ENCODE measurements around the gene PDIA6.
"Not testable (repeated sequence)": the region's sequence is repeated elsewhere in the genome, so short reads cannot be mapped to it uniquely, and the experiment has no call there.

The PDIA6 gene

DNA sequence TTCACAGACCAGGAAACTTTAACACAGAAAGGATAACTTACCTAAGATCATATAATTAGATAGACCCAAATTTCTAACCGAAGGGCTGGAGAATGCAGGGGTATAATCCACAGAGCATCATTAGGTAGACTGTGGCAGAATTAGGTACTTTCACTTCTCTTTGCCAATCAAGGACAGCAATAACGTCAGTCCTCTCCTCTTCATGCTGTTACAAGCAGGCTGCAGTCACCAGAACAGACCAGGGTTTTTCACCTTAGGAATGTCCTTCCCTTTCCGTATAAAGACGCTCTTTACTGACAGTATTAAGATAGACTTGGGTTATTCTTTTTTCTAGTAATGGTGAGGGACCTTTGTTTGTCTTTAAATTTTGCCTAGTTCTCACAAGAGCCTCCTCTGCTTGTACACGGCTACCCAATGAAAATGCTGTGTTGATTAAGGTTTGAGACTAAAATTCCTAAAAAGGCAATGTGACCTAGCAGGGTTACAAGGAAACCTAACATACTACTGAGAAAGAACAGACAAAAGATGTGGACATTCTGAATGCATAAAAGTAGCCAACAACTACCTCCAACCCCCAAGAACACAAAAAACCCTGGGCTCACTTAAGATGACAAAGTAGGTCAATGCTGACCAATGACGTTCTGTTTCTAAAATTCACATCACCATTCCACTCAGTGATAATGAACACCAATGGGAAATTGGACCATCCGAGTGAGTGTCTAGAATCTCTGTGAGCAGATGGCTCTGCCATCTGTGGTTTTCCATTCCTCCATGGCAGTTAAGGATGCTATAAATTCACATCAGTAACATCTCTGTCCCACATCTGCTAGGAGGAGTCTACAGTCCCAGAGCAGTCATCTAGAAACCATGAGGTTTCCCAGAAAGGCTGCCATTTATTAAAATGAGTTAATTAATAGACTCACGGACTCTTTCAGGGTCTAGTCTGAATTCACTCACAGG, 2.1 kb downstream of the PDIA6 start:
- DNase-seq (ENCODE audit: low read depth, low spot score) = no peak

DNA sequence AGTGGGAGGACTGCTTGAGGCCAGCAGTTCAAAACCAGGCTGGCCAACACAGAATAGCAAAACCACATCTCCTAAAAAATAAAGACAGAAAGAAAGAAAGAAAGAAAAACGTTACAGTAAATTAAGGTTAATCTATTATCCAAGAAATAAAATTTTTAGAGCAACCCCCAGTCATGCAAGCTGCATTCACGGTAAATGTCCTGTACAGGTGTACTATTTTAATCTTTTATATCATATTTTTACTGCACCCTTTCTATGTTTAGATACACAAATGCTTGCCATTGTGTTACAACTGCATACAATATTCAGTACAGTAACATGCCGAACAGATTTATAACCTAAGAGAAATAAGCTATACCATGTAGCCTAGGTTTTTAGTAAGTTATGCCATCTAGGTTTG, 6.0 kb downstream of the PDIA6 start:
- no peak for DNase-seq (ENCODE audit: low read depth, low spot score)

DNA sequence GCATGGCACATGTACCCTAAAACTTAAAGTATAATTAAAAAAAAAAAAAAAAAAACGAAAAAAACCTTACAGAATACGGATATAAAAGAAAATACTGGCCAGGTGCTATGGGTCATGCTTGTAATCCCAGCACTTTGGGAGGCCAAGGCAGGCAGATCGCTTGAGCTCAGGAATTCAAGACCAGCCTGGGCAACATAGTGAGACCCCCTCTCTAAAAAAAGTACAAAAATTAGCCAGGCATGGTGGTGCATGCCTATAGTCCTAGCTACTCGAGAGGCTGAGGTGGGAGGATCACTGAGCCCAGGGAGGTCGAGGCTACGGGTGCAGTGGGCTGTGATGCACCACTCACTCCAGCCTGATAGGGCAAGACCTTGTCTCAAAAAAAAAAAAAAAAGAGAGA, 6.6 kb downstream of the PDIA6 start:
- DNase-seq (ENCODE audit: low read depth, low spot score) = not testable (repeated sequence)

DNA sequence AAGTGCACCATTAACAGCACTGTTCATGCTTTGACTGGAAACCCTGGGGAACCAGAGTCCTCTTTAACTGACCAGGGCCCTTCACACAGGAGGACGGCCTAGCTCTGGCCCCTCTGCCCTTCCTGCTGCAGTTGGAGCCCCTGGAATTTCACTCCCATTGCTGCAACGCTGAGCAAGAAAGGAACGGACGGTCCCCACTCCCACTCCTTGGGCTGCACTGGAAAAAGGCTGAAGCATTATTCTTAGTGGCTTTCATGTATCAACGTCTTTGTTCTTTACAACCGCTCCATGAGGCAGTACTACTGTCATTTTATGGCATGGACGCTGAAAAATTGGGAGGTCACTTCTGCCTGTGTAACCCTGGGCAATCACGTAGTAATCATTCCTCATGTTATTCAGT, 9.9 kb downstream of the PDIA6 start:
- no peak for DNase-seq (ENCODE audit: low read depth, low spot score)

DNA sequence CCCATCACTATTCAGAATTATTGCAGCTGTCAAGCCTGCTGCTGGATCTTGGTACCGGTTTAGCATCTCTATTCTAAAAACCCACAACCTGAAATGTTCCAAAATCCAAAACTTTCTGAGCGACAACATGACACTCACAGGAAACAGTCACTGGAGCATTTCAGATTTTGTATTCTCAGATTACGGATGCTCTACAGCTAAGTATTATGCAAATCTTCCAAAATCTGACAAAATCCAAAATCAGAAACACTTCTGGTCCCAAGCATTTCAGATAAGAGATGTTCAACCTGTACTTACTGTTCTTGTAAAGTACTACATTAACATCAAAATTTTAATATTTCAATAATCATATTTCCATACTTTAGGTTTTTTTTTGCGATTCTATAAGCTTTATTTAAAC, 12.4 kb downstream of the PDIA6 start:
- no peak for DNase-seq (ENCODE audit: low read depth, low spot score)

DNA sequence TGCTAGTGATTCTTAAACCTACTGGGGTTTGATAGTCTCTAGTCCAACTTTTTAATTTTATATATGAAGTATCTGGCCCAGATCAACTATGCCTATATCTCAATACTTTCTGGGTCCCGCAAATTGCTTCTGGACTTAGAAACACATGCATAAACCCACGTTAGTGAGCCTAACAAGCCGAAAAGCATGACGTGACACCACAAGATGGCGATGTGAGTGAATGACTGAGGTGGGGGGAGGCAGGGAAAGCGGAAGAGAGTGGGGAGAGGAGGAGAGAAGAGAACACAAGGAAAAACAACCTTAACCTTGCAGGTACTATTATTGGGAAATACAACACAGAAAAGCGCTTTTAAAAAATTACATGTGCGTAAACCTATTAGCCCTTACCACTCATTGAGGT, 13.8 kb downstream of the PDIA6 start:
- DNase-seq (ENCODE audit: low read depth, low spot score) = no peak

DNA sequence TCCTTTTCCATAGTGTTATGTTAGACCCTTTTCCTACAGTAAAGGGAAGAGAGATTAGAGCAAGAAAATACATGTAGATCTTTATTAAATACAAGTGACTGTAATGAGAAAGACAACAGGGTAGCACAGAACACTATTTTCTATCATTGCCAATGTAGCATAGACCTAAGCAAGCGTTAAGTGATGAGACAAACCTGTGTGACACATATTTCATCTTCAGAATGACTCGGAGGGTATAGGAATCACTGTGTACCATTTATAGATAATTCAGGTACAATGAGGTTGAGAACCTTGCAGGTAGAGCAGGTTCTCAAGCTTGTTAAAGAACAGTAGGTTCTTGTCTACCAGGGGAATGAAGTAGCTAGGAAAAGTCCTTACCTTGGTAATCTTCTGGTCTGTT, 15.9 kb downstream of the PDIA6 start:
- no peak for DNase-seq (ENCODE audit: low read depth, low spot score)

DNA sequence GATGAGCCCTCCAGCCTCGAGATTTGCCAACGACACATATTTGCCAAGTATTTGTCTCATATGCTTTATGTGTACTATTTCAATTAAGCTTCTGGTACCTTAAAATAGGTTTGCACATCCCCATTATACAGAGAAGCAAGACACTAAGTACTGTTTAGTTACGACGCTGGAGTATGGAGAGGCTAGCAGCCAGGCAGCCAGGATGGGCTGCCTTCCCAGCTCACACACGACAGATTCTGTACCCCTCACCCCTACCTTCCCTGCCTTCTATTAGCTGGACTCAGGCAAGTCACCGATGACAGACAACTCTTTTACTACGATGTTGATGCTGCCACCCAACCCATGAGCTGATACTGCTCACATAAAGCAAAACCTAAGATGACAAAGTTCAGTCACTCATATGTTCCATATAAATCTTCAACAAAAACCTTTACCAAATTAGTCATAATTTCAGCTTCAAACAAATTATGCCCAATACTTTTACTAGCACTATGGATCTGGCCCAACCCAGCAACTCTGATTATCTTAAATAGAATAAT, 17.0 kb downstream of the PDIA6 start:
- DNase-seq (ENCODE audit: low read depth, low spot score) = no peak

DNA sequence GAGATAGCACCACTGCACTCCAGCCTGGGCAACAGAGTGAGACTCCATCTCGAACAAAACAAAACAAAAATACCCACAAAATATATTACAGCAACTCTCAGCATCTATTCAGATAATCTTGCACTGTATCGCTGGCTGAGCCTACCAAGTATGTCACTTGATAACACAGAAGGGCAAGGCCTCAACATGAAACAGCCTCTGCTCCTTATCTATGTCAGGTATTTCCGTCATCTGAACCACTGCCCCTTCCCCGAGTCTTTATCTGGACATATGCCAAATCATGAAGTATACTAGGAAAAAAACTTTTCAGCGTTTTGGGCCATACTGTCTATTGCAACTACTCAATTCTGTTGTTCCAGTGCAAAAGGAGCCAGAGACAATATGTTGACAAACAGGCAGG, 17.7 kb downstream of the PDIA6 start:
- DNase-seq (ENCODE audit: low read depth, low spot score) = no peak

DNA sequence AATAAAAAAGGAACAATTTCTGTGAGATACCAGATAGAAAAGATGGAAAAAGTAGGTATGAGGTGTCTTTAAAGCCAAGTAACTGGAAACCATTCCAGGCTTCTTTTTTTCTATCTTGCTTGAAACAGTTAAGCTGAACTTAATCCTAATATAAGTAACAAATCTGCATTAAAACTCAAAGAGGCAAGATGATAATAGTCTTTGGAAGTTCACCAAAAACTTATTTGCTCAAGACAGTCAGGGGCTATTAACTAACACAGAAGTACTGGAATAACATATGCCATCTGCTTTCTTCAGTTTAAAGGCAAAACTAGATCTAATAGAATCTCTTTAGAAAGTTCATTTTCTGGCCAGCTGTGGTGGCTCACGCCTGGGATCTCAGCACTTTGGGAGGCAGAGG, 18.8 kb downstream of the PDIA6 start:
- DNase-seq (ENCODE audit: low read depth, low spot score) = no peak

DNA sequence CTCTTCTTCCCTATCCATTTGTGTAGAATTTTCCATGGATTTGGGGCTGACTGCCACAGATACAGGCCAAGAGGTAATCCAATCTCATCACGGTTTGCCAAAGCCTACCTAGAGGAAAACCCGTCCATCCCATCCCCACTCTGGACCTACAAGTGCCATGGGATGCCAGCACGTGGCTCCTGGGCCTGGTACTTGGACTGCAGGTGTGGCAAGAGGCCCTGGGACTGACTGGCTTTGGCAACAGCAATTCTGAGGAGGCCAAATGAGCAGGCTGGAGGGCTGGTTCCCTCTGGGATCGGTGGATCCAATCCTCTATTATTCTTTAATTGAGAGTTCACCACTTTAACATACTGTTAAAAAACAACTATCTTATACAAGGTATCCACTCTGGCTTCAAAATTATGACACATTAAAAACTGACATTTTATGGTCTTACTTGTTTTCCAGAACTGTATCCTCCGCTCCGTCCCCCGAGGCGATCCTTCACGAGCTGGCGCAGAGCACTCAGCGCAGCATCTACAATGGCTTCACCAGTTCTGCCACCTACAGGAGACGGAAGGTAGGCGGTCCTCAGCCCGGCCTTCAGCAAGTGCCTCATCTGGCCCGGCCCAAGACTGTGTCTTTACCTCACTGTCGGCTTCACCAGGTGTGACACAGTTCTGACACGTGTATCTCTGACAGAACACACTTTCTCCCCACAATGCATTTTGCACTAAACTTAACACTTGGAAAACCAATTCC, 19.8 kb downstream of the PDIA6 start:
- no peak for DNase-seq (ENCODE audit: low read depth, low spot score)

DNA sequence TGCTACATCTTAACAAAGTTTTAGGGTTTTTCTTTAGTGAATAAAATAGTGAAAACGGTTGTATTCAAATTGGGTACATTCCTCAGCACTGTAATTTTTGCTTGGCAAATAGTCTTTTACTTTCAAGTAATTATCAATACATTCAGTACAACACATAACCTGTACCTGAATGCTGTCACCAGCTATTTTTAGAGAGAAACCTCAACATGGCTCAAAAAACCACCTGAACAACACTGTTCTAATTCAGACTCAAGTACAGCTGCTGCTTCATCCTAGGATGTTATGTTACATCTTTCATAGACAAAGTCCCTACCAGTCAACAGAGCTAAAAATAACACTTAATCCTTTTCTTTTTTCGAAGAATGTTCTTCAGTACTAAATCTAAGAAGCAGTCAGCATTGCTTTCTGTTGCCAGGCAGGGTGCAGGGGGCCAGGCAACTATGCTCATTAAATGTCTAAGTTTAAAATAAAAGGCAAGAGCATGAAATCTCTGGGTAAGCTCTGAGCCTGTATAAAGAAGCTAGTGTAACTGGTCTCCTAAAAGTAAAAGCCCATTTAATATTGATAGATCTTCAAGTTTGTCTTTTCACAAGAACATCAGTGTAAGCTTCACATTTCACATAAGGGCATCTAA, 20.5 kb downstream of the PDIA6 start:
- DNase-seq (ENCODE audit: low read depth, low spot score) = no peak

DNA sequence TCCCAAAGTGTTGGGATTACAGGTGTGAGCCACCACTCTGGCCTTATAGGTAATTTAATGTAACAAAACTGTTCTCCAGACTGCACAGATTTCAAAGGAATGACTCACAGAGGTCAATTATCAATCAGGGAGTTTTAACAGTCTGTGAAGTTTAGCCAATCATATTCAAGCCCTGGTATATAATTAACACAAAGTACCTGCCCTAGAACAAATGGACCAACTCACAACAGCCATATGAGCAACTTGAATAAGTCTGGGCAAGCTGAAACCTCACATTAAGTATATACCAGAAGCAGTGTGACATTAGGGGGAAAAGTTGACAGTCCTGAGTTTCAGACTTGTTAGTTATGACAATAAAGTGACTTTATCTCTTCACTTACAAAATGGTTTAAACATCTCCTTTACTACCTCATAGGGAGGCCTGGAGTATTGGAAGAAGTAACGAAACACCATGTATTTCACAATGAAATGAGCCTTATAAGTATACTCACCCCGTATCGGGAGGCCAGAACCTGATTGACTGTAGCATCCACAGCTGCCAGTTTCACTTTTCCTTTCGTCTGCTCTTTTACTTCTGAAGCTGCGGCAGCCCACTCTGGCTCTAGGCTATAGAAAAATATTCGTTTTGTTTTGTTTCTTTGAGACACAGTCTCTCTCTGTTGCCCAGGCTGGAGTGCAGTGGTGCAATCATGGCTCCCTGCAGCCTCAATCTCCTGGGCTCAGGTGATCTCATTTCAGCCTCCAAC, 22.2 kb downstream of the PDIA6 start:
- no peak for DNase-seq (ENCODE audit: low read depth, low spot score)

DNA sequence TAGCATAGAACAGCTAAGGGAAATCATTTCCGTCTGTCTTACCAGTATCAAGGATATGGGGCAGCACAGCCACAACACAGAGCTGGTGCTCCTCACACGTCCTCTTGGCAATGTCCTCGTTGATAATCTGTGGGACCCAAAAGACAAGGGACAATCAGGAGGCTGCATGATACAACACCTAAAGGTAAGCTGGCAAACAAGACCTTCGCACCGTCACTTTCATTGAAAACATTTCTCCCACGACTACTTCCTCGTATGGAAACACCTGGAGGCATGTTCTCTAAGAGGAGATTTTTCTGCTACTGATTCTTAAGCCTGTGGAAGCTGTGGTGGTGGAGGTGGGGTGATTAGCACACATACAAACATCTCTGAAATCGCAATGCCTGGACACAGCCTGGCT, 23.7 kb downstream of the PDIA6 start:
- DNase-seq (ENCODE audit: low read depth, low spot score) = no peak

DNA sequence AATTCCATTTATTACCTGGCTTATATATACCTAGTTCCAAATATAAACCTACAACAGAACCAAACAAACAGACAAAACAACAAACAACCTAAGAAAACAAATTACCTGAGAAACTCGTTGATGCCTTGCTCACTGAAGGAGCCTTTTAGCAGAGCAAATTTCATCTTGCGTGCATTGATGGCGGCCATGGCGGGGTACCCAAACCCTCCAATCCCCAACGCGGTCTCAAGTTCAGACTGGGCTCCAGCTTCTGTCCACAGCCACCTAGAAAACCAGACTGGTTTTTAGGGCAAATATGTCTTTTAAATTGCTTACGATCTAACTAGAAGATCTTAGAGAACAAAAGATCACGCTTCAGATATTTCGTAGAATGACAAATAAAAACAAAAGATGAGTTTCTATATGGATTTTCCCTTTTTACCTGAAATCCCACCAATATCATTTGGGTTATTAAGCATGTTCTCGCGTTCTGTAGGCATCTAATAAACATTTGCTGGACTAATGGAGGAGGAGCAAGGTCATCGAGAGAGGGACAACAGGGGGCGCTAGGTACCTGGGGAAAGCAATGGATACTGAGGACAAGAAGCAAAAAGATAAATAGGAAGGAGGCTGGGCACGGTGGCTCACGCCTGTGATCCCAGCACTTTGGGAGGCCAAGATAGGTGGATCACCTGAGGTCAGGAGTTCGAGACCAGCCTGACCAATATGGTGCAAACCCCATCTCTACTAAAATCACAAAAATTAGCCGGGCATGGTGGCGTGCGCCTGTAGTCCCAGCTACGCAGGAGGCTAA, 25.2 kb downstream of the PDIA6 start:
- DNase-seq (ENCODE audit: low read depth, low spot score) = no peak

DNA sequence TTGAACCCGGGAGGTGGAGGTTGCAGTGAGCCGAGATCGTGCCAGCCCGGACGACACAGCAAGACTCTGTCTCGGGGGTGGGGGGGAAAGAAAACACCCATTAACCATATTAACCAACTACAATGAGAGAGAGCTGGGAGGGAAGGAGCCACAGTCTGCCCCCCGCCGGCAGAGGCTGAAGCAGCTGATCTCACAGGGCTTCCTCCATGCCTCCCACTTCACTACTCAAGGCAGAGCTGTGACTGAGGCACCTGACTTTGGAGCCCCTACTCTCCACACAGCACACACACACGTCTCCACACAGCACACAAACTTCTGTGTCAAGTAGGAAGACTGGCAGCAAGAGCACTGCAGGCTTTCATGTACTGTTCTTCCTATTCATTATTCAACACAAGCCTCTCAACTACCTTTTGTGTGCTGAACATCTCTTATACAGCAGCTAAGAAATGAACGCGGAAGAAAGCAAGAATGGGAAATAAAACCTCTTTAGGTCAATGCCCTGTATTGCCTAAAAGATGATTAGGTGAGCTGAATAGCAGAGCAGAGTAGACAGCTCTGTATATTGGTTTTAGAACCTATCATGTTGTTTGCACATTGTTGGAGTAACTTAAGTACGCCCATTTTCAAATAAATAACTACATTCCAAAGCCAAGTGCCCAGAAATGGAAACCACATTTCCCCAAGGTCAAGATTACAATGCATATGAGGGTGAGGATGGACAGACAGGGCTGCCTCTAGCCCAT, 26.2 kb downstream of the PDIA6 start:
- no peak for DNase-seq (ENCODE audit: low read depth, low spot score)

DNA sequence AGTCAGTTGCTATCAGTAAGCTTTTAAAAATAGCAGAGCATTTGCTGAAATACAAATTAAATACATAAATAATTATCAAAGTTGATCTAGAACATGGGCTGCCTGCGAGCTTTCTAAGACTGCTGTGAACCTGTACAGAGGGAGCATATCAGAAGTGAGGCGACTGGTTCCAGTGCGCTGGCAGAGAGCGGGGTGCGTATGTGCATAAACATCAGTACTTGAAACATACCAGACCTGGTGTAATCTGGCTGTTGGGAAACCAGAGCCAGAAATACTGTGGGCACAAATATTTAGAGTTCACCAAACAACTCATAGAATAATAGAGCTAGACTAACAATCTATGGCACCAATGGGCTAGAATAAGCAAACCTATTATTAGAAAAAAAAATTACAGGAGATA, 27.3 kb downstream of the PDIA6 start:
- no peak for DNase-seq (ENCODE audit: low read depth, low spot score)

DNA sequence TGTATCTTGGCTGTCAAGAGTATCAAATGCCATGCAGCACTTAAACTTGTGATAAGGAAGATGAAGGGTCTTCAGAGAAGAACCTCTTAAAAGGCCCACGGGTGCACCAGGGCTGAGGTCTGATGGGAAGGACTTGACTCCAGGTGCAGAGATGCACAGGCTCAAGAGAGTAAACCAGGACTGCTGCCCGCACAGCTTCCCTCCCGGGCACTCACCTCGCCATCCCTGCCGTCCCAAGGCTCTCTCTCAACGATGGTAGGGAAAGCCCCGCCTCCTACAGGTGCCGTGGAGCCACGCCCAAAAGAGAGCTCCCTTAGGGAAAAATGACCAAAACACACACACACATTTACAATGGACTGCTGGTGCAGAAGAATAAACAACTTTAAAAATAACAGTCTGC, 27.9 kb downstream of the PDIA6 start:
- no peak for DNase-seq (ENCODE audit: low read depth, low spot score)

DNA sequence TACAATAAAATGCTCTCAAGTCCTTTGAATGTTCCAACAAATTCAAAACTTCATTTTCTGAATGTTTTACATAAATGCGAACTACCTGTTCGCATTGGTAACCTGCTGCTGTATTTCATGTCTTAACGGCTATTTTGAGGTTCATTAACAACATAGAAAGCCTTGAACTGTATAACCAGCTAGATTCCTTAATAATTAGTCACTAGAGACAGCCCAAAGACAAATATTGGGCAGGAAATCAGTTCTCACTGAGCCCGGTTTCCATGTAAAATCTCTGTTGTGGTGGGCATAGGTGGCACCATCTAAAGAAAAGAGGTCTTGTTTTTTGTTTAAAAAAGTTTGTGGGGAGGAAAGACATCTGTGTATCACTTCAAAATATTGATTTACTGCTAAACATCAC, 29.2 kb downstream of the PDIA6 start:
- no peak for DNase-seq (ENCODE audit: low read depth, low spot score)

DNA sequence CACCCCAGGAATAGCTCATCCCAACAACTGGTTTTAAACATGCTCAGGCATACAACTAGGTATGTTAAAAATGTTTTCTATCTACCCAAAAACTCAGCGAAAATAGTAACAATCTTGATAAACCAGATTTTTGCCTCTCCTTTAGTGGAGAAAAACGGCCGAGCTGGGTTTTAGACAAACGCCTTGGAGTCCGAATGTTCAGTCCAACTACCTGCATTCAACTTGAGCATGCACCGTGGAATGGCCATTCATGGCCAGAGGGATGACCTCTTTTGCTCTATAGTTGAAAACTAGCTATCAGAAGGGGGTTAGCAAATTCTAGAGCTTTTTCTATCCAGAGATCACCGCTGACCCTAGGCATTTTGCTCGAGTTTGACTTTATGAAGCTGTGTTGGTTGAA, 30.8 kb downstream of the PDIA6 start:
- no peak for DNase-seq (ENCODE audit: low read depth, low spot score)
